GM19324 (cell line): ENCODE data around the gene EPHX1.

ENCODE experiments used
- ATAC-seq: cut with Tn5 transposase; IDR thresholded peaks from one replicate; pipeline ENCODE4 v1.9.1; 2021; ENCODE audit warnings: mild to moderate bottlenecking, moderate library complexity; ENCODE audit not compliant: unreplicated experiment, low FRiP score

The EPHX1 gene

DNA sequence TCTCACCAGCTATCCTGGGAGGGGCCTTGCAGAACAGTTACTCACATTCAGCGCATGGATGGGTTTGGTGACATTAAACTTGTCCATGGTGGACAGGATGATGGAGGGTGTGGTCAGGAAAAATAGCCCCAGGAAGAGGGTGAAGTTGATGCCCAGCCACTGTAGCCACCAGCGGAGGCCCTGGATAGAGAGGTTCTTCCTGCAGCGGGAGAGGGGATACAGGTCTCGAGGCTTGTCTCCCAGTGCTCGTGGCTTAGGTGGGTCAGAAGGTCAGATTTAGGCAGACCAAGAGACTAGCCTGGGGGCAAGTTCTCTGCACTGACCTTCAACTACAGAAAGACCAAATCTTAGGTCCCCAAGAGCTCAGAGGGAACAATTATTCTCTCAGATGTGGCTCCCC is 49.2 kb downstream of the EPHX1 start:
- ATAC-seq: no peak

DNA sequence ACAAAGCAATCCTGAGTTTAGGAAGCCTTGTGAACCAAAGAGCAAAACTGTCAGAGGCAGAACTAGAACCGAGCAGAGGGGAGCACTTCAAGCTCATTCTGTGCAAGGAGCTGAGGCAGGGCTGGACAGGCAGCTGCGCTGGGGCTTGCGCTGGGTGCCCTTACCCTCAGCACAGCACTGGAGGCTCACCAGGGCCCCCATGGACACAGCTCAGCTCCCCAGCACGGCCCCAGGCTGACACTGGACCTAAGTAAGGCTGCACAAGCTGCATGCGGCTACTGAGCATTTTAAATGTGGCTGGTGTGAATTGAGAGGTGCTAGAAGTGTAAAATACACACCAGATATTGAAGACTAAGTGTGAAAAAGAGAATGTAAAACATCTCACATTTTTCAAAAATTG is 50.2 kb downstream of the EPHX1 start:
- ATAC-seq: no peak

DNA sequence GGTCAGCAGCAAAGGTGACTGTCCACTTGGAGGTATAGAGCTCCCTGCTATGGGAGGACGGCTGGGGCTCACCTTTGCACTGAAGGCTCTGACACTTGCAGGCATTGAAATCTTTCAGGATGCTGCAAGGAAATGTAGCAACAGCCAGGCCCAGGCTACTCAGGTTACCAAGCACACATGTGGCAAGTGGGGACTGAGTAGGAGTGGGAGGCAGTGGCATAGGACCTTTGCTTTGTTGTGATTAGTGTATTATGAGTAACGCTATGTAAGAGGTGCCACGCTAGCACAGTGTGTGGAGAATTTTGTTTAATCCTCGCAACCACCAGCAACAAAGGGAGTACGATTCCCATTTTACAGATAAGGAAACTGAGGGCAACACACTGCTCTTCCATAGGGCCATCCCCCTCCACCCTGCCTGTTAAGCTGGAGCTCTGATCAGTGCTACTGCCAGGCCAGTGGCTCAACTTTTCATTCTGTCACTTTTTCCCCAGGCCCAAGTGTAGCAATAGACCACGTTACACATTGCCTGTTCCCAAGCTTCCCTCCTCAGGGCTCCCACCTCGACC is 51.0 kb downstream of the EPHX1 start:
- no peak for ATAC-seq

DNA sequence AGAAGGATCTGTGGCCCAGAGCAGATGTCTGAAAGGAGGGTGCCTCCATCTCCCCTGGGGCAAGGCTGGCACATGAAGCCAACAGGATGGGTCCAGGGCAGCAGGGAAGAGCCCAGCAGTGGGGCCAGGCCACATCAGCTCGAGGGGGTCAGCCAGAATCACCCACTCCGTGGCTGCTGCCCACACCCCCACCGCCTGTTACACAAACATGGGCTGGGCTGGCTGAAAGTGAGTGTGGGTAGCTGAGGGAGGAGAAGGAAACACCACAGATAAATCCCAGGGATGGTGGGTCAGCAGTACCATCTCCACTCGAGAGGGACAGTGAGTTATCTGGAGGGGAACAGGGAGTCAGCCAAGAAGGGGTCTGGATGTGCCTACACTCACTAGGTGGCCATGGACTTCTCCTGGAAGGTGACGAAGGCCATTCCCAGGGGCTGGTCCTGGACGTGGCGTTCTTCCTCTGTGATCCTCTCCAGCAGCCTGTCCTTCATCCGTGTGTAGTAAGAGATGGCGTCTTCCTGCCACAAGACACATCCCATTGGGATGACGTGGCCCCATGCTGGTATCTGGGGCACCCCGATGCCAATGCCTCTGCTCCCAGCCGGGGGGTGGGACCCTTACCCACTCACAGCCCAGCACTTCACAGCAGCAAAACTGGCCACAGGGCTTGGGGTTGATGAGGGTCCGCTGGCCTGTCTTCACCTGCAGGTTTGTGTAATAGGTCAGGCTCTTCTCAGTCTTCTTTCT is 52.1 kb downstream of the EPHX1 start:
- no peak for ATAC-seq

DNA sequence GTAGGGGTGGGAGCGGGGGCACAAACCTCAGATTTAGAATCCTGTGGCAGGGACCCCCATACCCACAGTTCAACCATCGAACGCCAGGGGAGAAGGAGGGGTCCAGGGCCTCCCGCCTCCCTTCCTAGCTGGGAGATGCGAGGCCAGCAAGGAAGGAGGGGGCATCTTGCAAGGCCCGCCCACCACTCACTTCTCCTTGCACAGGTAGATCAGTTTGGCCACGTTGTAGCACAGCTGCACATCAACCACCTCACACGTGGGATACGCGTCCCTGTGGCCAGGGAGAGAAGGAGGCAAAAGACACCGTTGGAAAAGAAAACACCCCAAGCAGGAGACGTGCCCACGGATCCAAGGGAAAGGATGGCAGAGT is 52.6 kb downstream of the EPHX1 start:
- no peak for ATAC-seq

DNA sequence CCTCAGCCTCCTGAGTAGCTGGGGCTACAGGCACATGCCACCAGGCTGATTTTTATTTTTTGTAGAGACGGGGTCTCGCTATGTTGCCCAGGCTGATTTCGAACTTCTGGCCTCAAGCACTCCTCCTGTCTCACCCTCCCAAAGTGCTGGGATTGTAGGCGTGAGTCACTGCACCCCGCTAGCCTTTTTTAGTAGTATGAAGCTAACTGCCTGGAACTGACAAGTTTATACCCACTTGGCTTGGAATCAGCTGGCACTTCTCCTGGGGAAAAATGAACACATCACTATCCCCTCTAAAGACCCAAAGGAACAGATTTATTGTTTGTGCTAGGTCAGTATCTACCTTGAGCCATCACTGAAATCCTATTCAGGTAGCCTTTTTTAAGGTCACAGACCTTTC is 53.2 kb downstream of the EPHX1 start:
- ATAC-seq: no peak

DNA sequence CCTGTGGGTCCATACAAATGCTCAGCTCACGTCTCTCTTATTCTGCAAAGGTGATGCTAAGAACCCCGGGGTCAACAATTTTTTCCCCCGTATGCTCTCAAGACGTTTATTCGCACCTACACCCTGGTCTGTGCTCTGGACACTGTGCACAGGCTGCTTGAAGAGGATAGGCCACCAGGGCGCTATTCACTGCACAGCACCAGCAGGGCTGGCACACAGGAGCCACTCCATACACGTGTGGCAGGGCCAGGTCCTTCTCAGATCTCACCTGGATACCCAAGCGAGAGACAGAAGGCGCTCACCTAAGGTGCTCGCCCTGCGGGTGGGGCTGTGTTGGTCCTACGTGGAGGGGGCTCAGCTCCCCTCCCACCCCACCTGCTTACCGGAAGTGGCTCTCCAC is 55.6 kb downstream of the EPHX1 start:
- ATAC-seq: no peak

DNA sequence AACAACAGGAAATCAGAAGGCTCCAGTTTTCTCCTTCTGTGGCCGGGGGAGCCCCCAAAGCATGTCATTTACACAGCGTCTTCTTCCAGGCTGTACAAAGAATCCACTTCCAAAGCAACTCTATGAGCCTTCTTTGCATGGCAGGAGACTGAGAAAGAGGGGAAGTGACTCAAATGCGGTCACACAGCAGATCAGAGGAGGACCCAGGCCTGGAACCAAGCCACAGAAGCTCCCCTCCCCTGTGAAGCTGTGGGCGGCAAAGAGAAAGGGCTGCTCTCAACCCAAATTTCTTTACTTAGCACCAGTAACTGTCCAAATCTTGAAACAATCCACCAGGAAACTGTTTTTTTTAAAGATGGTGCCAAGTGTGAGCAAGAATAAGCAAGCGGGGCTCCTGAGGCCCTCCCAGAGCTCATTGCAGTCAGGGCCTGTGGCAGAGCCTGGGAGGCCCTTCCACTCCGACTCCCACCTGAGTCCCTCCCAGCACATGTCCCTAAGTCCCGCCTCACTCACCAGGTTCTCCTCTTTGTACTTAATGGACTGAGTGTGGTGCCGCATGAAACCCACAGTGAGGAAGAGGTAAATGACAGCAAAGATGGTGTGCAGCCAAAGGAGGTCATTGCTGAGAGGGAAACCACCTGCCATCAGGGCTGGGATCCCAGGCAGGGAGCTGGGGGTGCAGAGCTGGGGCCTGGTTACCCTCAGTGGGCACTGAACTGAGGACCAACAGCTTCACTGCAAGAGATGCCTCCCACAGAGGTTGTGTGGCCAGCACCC is 56.3 kb downstream of the EPHX1 start:
- no peak for ATAC-seq

DNA sequence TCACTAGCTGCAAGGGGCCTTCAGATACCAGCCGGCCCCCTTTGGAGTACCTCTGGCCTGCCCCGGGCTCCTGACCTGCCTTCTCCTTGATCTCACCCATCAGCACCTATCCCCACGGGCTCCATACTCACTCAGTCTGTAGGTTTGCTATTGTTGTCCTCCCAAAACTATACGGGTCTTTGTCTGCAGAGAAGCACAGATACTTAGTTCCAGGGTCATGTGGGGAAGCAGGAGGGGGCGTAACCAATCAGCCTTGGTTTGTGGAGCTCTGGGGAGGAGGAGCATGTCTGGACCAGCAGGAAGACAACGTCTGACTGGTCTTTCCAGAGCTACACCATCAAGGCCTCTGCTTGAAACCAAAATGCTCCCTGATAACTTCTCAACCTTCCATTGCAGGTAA is 57.1 kb downstream of the EPHX1 start:
- ATAC-seq: no peak

DNA sequence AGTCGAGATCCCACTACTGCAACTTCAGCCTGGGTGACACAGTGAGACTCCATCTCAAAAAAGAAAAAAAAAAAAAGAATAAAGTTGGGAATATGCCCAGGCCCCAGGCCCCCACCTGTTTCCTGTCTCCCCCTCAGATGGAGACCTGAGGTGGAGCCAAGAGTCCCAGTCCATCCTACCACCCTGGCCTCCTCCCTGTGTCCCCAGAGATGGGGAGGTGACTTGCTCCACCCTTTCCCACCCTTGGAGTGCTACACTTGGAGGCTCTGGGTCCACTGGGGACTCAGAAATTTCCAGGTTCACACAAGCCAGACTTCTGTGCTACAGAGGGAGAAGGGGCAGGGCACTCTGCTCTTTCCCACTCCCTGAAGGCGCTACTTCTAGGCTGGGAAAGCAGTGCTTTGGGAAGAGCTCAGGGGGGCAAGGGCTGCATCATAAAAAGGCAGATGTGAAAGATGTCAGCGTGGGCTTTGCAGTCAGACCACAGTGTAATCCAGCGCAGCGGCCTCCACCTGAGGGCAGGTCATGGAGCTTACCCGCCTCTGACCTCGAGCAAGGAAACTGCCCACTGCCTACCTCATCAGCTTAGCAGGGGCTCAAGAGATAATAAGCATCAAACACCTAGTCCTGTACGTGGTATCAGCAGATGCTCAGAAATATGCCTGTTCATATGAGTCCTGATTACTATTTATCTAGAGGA is 58.9 kb downstream of the EPHX1 start:
- ATAC-seq: no peak

DNA sequence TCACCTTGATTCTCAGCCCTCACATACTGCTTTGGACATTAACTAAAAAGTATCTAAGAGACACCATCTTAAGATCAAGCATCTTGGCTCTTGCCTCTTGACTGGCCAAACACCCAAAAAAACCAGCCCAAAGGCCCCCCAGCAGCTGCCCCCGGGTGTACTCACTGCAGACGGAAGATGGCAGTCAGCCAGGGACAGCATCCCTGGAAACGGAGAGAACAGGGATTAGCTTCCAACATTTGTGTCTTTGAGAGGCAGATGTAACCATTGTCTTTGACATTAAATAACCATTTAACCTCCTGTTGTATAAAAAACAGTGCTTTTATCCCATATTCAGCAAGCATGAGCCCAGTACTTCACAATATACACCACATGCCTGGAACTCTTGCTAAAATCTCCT is 61.0 kb downstream of the EPHX1 start:
- ATAC-seq: no peak

DNA sequence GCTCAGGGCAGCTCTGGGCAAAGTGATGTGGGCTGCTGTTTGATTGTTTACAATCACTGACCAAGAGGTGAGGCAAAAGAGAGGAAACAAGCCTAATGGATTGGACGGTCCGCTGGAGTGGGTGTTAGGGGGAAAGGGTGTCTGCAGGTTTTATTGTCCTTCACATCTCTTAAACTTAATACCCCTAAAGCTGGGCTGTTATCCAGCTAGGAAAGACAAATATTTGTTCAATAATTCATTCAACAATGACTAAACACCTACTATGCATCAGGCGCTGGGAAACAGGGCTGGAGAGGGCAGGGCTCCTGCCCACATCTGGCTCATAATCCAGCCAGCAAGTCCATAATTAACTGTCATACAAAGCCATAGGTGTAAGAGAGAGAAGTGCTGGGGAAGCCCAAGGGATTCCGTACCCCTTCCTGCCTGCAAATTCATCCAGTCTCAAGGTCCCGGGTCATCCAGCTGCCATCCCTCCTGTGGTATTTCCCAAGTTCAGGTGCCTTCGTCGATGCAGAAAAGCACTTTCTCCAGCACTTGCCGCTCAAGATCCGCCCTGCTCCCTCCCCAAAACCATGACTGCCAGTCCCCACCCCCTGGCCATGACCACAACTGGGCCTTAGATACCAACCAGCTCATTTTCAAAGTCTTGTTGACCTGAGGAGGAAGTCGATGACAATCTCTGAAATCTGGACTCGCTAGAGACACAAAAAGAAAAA is 61.6 kb downstream of the EPHX1 start:
- no peak for ATAC-seq

DNA sequence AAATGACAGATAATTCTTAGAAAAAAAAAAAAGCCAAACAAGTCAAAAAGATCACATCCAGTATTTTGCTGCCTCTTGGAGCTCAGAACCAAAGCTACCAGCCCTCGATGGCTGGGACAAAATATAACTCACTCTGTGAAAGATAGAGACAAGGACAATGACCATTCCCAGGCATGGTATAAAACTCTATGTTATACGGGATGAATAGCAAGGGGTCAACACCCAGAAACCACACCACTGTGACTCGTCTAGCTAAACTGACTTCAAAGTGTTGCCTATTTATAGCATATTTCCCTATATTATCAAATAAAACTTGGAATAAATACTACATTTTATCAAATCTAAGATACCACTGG is 62.1 kb downstream of the EPHX1 start:
- no peak for ATAC-seq

DNA sequence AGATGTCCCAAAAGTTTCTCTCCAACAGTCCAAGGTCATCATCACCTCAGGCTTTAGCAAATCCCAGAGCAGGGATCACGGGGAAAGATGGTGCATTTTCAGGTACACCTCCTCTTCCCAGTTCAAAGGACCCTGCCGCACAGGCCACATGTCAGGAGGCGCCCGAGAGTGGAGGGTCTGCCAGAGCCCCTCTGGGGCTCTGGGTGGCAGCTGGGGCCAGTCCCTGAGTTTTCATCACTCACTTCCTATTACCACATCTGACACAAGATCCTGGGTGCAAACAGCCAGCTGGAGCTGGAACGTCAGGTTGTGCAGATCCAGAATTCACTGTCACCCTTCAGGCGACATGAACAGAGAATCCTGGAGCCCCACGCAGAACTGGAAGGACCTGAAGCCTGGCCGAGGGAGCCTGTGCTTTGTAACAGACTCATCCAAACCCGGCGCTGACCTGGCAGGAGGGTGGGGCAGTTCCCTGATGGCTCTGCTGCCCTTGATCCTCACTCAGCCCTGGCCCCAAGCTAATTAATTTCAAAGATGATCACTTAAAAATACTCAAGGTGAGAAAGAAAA is 63.4 kb downstream of the EPHX1 start:
- no peak for ATAC-seq

DNA sequence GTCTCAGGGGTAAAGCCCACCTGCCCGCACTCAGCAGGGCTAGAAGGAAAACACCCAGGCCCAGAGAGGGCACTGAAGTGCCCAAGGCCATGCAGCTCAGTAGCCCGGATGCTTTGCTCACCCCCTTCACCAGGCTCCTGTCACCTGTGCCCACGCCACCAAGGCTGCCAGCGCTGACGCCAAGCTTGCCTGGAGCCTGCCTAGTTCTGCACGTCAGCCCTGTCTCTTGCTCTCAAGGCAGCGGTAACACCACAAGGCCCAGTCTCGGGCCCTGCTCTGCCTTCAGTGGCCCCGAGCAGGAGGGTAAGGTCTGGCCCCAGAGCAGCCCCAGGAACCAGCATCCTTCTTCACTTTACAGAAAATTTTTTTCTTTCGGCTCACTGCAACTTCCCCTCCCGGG is 64.5 kb downstream of the EPHX1 start:
- ATAC-seq: no peak

DNA sequence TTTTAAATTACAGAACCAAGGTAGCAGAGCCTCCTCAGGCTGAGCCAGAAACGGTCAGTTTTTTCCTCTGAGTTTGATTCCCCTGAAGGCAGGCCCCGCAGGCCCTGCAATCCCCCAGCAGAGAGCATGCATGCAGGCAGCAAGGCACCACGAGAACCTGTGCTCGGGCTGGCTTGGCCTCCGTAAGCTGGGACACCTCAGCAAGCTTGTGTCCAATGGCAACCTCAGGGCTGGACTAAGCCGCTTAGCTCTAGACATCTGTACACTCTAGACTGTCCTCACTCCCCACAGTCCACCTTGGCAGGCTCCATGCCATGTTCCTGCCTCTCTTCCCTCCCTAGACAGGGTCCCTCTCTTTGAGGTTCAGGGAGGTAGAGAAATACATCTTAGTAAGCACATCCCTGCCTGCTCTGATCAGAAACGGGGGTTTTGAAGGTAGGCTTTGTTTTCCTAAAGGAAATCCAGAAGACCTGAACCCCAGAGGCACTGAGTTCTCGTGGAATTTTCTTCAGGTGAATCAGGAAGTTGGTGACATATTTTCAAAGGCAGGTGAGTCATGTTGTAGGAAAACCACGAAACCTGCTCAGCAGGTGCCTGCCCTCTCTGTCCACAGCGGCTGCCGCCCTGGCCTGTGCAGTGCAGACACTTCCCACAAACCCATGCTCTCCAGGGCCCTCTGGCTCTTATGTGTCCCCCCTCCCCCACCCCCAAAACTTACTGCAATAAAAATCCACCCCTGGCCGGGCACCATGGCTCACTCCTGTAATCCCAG is 65.3 kb downstream of the EPHX1 start:
- ATAC-seq: no peak

DNA sequence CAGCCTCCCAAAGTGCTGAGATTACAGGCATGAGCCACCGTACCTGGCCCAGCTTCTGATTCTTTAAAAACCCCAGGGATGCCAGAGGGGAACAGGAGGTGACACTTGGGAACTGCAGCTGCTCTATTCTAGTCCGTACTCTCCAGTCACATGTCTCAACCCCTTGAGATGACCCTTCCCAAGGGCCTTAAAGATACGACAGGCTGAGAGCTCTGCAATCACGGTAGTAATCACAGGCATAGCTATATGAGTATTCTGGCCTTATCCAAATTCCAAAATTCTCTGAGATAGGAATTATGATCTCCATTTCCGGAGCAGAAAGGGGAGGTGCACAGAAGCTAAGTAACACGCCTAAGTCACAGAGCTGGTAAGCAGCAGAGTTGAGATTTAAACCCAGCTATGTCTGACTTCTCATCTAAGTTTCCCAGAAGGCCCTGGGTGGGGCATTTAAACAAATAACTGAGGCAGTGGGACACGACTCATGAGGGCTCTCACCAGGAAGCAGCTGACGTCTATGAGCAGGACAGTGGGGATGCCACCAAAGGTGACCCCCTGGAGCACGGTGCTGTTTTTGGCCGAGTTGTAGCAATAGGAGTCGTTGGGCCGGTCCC is 67.1 kb downstream of the EPHX1 start:
- no peak for ATAC-seq

DNA sequence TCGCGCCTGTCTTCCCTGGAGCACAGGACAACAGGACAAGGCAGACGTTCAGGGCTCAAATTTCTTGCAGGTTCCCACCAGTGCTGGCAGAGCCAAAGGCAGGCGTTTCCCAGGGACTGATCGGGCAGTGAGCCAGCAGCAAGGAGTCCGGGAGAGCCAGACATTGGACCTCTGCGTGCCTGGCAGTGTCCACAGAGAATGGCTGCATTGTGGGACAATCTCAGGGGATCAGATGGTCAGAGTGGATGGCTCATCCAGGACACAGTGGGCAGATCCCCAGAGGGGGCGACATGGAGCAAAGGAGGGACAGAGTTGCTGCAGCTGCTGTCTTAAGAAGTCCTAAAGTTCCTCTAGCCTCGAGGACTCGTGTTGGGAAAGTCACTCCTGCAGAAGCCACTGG is 67.7 kb downstream of the EPHX1 start:
- no peak for ATAC-seq

DNA sequence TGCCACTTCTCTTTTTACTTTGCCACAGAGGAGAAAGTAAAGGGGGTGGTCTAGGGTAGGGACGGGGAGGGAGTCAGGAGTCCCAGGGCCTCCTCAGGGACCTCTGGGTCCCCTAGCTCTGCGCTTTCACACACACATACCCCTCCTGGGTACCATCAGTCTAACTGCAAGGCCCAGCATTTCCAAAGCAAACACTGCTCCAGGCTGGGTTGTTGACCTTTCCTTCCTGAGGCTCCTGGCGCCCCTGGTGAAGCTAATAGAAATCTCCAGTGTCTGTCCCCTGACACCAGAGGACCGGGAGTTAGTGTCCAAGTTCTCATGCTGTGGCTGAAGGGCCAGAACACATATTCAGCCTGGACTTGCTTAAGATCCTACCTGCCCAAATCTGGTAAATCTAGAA is 68.4 kb downstream of the EPHX1 start:
- no peak for ATAC-seq
